Activated CD8-positive, alpha-beta T cell treated with anti-CD3 and anti-CD28 coated beads for 36 hours (primary cell): ENCODE results near the gene LYRM4. TPM values are rescaled to one million over a fixed set of nuclear protein-coding genes. Genes with fewer than 3 reads are reported as not detected.

Source experiments
- ATAC-seq: fragments of 200-7000 bp; cut with Tn5 transposase; one replicate; pipeline ENCODE4 v1.10.0; 2021; ENCODE audit warnings: mild to moderate bottlenecking, moderate library complexity
- CTCF ChIA-PET: fragments of 350-600 bp; sonication (Branson Sonifier 250); formaldehyde crosslinking; loops from one replicate; lab custom pipeline; 2021; ENCODE audit warnings: antibody characterized with exemption; lab: Charles Lee
- POLR2A ChIA-PET: fragments of 350-600 bp; sonication (Branson Sonifier 250); formaldehyde crosslinking; loops from one replicate; lab custom pipeline; 2021; ENCODE audit warnings: antibody characterized with exemption; lab: Charles Lee
- DNase-seq: peaks from one replicate; pipeline ENCODE4 v3.0.0-alpha.2; 2020
- H3K27ac Mint-ChIP-seq: one replicate; pipeline ENCODE4 v1.8.0; 2021; ENCODE audit warnings: mild to moderate bottlenecking, mixed read lengths
- H3K27me3 Mint-ChIP-seq: one replicate; pipeline ENCODE4 v1.8.0; 2021; ENCODE audit warnings: mixed read lengths
- H3K36me3 Mint-ChIP-seq: one replicate; pipeline ENCODE4 v1.8.0; 2021; ENCODE audit warnings: low read depth, mixed read lengths
- H3K4me1 Mint-ChIP-seq: one replicate; pipeline ENCODE4 v1.8.0; 2021; ENCODE audit warnings: low read depth, mixed read lengths
- H3K4me3 Mint-ChIP-seq: one replicate; pipeline ENCODE4 v1.8.0; 2021; ENCODE audit warnings: mild to moderate bottlenecking, moderate library complexity, mixed read lengths
- H3K9me3 Mint-ChIP-seq: one replicate; pipeline ENCODE4 v1.8.0; 2021; ENCODE audit warnings: mixed read lengths
- intact Hi-C: fragments of 100-400 bp; cut with micrococcal nuclease; formaldehyde crosslinking; loops from one replicate; pipeline ENCODE4 v1.10.0; 2022
- total RNA-seq, 2 experiments: library from RNA; stranded (reverse); gene quantifications; one replicate each; pipeline ENCODE4 v1.2.3, GENCODE V29; 2021
- TF ChIP-seq, protein P1 (sequence below): fragments of 200-600 bp; IDR thresholded peaks from one replicate; pipeline ENCODE4 v1.8.0; 2022; ENCODE audit warnings: antibody characterized with exemption, mild to moderate bottlenecking

The LYRM4 gene
- total RNA-seq, 2 experiments from 2014 or later: 43.5 to 50.6 TPM

- ATAC-seq (no peak), DNase-seq (no peak)
- Mint-ChIP-seq H3K36me3 (no peaks in the 10 kb centered on the region), H3K4me3 (no peak overlapping the region), H3K27me3 (peaks cover 9% of the 10 kb centered on the region), H3K4me1 (peaks cover 1% of the 10 kb centered on the region), H3K9me3 (no peaks in the 10 kb centered on the region), H3K27ac (no peak overlapping the region)
- POLR2A ChIA-PET: no interaction called here
- TF ChIP-seq, protein P1, sequence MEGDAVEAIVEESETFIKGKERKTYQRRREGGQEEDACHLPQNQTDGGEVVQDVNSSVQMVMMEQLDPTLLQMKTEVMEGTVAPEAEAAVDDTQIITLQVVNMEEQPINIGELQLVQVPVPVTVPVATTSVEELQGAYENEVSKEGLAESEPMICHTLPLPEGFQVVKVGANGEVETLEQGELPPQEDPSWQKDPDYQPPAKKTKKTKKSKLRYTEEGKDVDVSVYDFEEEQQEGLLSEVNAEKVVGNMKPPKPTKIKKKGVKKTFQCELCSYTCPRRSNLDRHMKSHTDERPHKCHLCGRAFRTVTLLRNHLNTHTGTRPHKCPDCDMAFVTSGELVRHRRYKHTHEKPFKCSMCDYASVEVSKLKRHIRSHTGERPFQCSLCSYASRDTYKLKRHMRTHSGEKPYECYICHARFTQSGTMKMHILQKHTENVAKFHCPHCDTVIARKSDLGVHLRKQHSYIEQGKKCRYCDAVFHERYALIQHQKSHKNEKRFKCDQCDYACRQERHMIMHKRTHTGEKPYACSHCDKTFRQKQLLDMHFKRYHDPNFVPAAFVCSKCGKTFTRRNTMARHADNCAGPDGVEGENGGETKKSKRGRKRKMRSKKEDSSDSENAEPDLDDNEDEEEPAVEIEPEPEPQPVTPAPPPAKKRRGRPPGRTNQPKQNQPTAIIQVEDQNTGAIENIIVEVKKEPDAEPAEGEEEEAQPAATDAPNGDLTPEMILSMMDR: no peak
- CTCF ChIA-PET: no interaction called here
- intact Hi-C loops: no loop called here
Measured at GRCh38 chr6:5096482-5096881, 164.3 kb downstream of the LYRM4 start.

GRCh38 chr6:5095236-5095635 lies 165.5 kb downstream of the LYRM4 start:
- Mint-ChIP-seq H3K27ac (no peak overlapping the region), H3K9me3 (no peaks in the 10 kb centered on the region), H3K4me1 (peaks cover 4% of the 10 kb centered on the region), H3K27me3 (peaks cover 17% of the 10 kb centered on the region), H3K36me3 (no peaks in the 10 kb centered on the region), H3K4me3 (no peak overlapping the region)
- intact Hi-C loops: no loop called here
- ChIA-PET CTCF (no interaction called here), POLR2A (no interaction called here)
- ATAC-seq (no peak), DNase-seq (no peak)
- TF ChIP-seq, protein P1: no peak

GRCh38 chr6:5094327-5094726 lies 166.4 kb downstream of the LYRM4 start:
- TF ChIP-seq, protein P1: no peak
- intact Hi-C loops: no loop called here
- no peaks in the 10 kb centered on the region for H3K36me3 Mint-ChIP-seq
- H3K27ac Mint-ChIP-seq: no peak overlapping the region
- DNase-seq (no peak), ATAC-seq (no peak)
- peaks cover 4% of the 10 kb centered on the region for H3K4me1 Mint-ChIP-seq
- H3K9me3 Mint-ChIP-seq: no peaks in the 10 kb centered on the region
- peaks cover 20% of the 10 kb centered on the region for H3K27me3 Mint-ChIP-seq
- no peak overlapping the region for H3K4me3 Mint-ChIP-seq
- POLR2A ChIA-PET: no interaction called here
- CTCF ChIA-PET: no interaction called here

DNA sequence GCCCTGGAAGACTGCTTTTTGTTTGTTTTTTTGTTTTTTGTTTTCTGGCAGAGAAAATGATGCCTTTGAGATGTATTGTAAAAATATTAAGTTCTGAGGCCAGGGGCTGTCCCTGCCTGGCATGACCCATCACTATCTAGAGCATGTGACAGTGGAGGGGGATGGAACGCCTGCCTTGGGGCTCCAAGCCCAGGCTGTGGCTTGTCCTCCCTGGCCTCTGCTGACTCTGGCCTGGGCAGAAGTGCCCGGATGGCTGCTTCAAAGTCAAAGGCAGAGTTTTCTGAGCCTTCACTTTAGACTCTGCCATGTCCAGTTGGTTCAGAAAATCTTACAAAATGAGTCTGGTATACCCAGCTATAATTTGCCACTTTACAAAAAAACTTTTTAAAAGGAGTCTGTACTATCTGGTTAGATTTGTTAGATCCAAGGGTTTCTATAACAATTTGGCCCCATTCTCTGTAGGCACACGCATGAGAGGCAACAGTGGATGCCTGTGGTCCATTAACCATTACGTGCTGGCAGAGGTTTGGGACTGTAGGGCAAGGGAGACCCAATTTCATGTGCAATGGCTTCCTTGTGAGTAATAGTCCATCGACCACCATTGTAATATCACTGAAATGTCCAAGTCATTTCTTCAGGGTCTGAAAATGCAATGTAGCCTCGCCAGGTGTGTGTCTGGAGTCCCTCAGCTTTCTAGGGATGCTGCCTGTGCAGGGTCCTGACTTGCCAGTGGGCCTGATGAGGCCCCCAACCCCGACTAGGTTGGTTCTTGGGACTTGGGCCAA lies 167.3 kb downstream of the LYRM4 start:
- ChIA-PET CTCF (no interaction called here), POLR2A (no interaction called here)
- Mint-ChIP-seq H3K36me3 (no peaks in the 10 kb centered on the region), H3K4me3 (no peak overlapping the region), H3K4me1 (peaks cover 4% of the 10 kb centered on the region), H3K9me3 (no peaks in the 10 kb centered on the region), H3K27ac (no peak overlapping the region), H3K27me3 (peaks cover 23% of the 10 kb centered on the region)
- TF ChIP-seq, protein P1: no peak
- intact Hi-C loops: no loop called here
- no peak for ATAC-seq
- DNase-seq: no peak

DNA sequence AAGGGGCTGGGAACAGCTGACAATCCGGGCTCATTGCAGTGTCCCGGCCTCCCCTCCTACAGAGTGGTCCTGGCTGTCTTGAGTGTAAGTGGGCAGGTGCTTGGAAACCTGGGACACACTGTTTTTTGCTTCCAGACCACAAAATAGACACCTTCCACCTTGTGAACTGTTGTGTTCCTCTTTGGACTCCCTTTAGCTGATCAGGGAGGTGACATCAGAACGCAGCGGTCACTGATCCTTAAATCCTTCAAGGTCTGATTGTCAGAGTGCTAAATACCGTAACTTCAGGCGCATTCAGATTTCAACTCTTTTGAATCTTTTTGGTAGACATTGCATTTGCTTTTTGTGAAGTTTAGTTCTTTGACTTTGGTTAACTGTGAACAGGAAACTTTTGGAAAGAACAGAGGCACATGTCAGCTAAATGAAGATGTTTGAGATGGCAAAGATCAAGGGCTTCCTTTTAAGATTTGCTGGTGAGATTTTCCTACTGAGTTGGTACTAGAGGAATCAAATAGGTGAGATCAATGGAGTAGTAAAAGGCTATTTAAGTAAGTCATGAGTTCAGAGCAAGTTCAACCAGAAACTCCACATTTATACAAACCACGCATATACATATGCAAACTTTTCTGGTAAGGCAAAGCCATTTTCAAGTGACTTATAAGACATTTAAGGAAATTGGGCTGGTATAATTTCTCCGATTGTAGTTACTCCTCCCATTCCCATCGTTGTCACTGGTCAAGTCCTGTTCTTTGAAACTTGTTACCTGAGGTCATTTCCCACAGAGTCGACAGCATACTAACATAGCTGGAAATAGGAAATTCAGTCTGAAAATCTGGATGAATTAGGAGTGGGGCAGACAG lies 169.3 kb downstream of the LYRM4 start:
- H3K27ac Mint-ChIP-seq: no peak overlapping the region
- intact Hi-C loops: no loop called here
- peaks cover 37% of the 10 kb centered on the region for H3K27me3 Mint-ChIP-seq
- H3K36me3 Mint-ChIP-seq: no peaks in the 10 kb centered on the region
- TF ChIP-seq, protein P1: no peak
- no peaks in the 10 kb centered on the region for H3K9me3 Mint-ChIP-seq
- ATAC-seq (no peak), DNase-seq (no peak)
- CTCF ChIA-PET: interaction anchor here (1.2 kb wide), 1 partner anchor 311 kb away, joined by 4 read pairs; no protein-coding TSS in a partner anchor
- H3K4me1 Mint-ChIP-seq: peaks cover 4% of the 10 kb centered on the region
- H3K4me3 Mint-ChIP-seq: no peak overlapping the region
- POLR2A ChIA-PET: interaction anchor here (0.5 kb wide), 1 partner anchor 308 kb away, joined by 3 read pairs; no protein-coding TSS in a partner anchor
